GM21529 (cell line): Measurements from ENCODE around the gene MICA.
"Not testable (repeated sequence)": the region's sequence is repeated elsewhere in the genome, so short reads cannot be mapped to it uniquely, and the experiment has no call there.

Experiments
- ATAC-seq: cut with Tn5 transposase; IDR thresholded peaks from one replicate; pipeline ENCODE4 v1.9.1; 2021; ENCODE audit not compliant: unreplicated experiment

The MICA gene

GRCh38 chr6:31381666-31382065 is 21.7 kb upstream of the MICA start:
- no peak for ATAC-seq

- ATAC-seq = no peak
Measured at GRCh38 chr6:31383149-31383548, 20.2 kb upstream of the MICA start.

GRCh38 chr6:31385041-31385440 is 18.4 kb upstream of the MICA start:
- ATAC-seq = no peak

- ATAC-seq = no peak
Measured at GRCh38 chr6:31386099-31386498, 17.3 kb upstream of the MICA start.

- no peak for ATAC-seq
Measured at GRCh38 chr6:31386977-31387376, 16.4 kb upstream of the MICA start.

- ATAC-seq = not testable (repeated sequence)
Measured at GRCh38 chr6:31388916-31389801, 14.2 kb upstream of the MICA start.

- not testable (repeated sequence) for ATAC-seq
Measured at GRCh38 chr6:31389802-31390132, 13.6 kb upstream of the MICA start.

GRCh38 chr6:31393932-31394331 is 9.5 kb upstream of the MICA start:
- no peak for ATAC-seq

GRCh38 chr6:31394381-31394780 is 9.0 kb upstream of the MICA start:
- no peak for ATAC-seq

- ATAC-seq = no peak
Measured at GRCh38 chr6:31395832-31396231, 7.6 kb upstream of the MICA start.

- no peak for ATAC-seq
Measured at GRCh38 chr6:31396422-31397152, 6.8 kb upstream of the MICA start.

GRCh38 chr6:31397153-31397499 is 6.3 kb upstream of the MICA start:
- not testable (repeated sequence) for ATAC-seq

- ATAC-seq = no peak
Measured at GRCh38 chr6:31397901-31398525, 5.4 kb upstream of the MICA start.

- peak; percentile 35 for ATAC-seq
Measured at GRCh38 chr6:31399589-31400466, 3.6 kb upstream of the MICA start.

GRCh38 chr6:31400467-31401289 is 2.7 kb upstream of the MICA start:
- peak; percentile 35 for ATAC-seq

GRCh38 chr6:31401403-31401802 is 2.0 kb upstream of the MICA start:
- no peak for ATAC-seq

GRCh38 chr6:31402324-31403282 is 792 bp upstream of the MICA start:
- peak; percentile 12 for ATAC-seq

- ATAC-seq = not testable (repeated sequence)
Measured at GRCh38 chr6:31404061-31404364, 618 bp downstream of the MICA start.

GRCh38 chr6:31405996-31406395 is 2.6 kb downstream of the MICA start:
- no peak for ATAC-seq
